NCI-H2227 (cell line): ENCODE data around the gene HSFY2.
"Not testable (repeated sequence)": the region's sequence is repeated elsewhere in the genome, so short reads cannot be mapped to it uniquely, and the experiment has no call there.

Experiments
- DNase-seq: peaks from one replicate; lab custom pipeline; 2025; ENCODE audit not compliant: unreplicated experiment; lab: John Stamatoyannopoulos, UW

Gene HSFY2

GRCh38 chrY:18773635-18774034, at the start of gene HSFY2:
TSS of gene HSFY2 (minus strand) at chrY:18773735. CDS start at chrY:18773618, 117 bp downstream.
- not testable (repeated sequence) for DNase-seq

- DNase-seq, result not testable (repeated sequence)
Measured at GRCh38 chrY:18815751-18816150, 42.2 kb upstream of the HSFY2 start.

GRCh38 chrY:18788757-18789406, 15.3 kb upstream of the HSFY2 start:
- DNase-seq, result not testable (repeated sequence)

GRCh38 chrY:18754077-18754476, 19.5 kb downstream of the HSFY2 start:
- DNase-seq, result not testable (repeated sequence)

GRCh38 chrY:18753133-18753815, 20.3 kb downstream of the HSFY2 start:
- not testable (repeated sequence) for DNase-seq

GRCh38 chrY:18723714-18724113, 49.8 kb downstream of the HSFY2 start:
- not testable (repeated sequence) for DNase-seq
